Stimulated activated CD8-positive, alpha-beta memory T cell treated with anti-CD3 and anti-CD28 coated beads, Interleukin-12 subunit alpha, Interleukin-12 subunit beta, amount 100 ng/mL, for 24 hours (primary cell): ENCODE data around the gene PPM1J.

Source experiments
- DNase-seq: peaks from one replicate; pipeline ENCODE4 v3.0.0-alpha.2; 2020; ENCODE audit errors: extremely low read depth

Gene PPM1J

GRCh38 chr1:112704934-112705627 is 10.1 kb downstream of the PPM1J start:
- no peak for DNase-seq

- no peak for DNase-seq
Observed at GRCh38 chr1:112704391-112704933, 10.7 kb downstream of the PPM1J start.

- no peak for DNase-seq
Observed at GRCh38 chr1:112703706-112704105, 11.4 kb downstream of the PPM1J start.

GRCh38 chr1:112702420-112703261 is 12.5 kb downstream of the PPM1J start:
- no peak for DNase-seq

GRCh38 chr1:112702067-112702395 is 13.1 kb downstream of the PPM1J start:
- DNase-seq: no peak

GRCh38 chr1:112701227-112702066 is 13.7 kb downstream of the PPM1J start:
- no peak for DNase-seq

- DNase-seq: no peak
Observed at GRCh38 chr1:112700290-112701226, 14.6 kb downstream of the PPM1J start.

GRCh38 chr1:112699425-112700144 is 15.5 kb downstream of the PPM1J start:
- DNase-seq: no peak

GRCh38 chr1:112698366-112699310 is 16.5 kb downstream of the PPM1J start:
- no peak for DNase-seq

- no peak for DNase-seq
Observed at GRCh38 chr1:112697781-112698201, 17.3 kb downstream of the PPM1J start.

GRCh38 chr1:112696578-112697314 is 18.4 kb downstream of the PPM1J start:
- no peak for DNase-seq

GRCh38 chr1:112695276-112695675 is 19.9 kb downstream of the PPM1J start:
- no peak for DNase-seq

- DNase-seq: no peak
Observed at GRCh38 chr1:112694363-112694929, 20.7 kb downstream of the PPM1J start.

GRCh38 chr1:112693821-112694220 is 21.3 kb downstream of the PPM1J start:
- no peak for DNase-seq

GRCh38 chr1:112692681-112693080 is 22.5 kb downstream of the PPM1J start:
- no peak for DNase-seq

- DNase-seq: no peak
Observed at GRCh38 chr1:112689842-112690237, 25.3 kb downstream of the PPM1J start.

GRCh38 chr1:112689196-112689841 is 25.8 kb downstream of the PPM1J start:
- DNase-seq: no peak

- no peak for DNase-seq
Observed at GRCh38 chr1:112688781-112689193, 26.3 kb downstream of the PPM1J start.
